Left ventricle myocardium inferior (tissue), 1 donor: ENCODE data around the gene RAB17. TPM values are rescaled to one million over a fixed set of nuclear protein-coding genes. Genes with fewer than 3 reads are reported as not detected.

Experiments used
- DNase-seq: peaks from one replicate; pipeline ENCODE4 v3.0.0-alpha.2; 2020
- H3K27ac ChIP-seq: fragments of 200-600 bp; replicated peaks from 2 replicates; pipeline ENCODE4 v1.8.0; 2021
- H3K27me3 ChIP-seq: fragments of 200-600 bp; 2 replicates; pipeline ENCODE4 v1.8.0; 2021; ENCODE audit warnings: low read depth
- H3K36me3 ChIP-seq: fragments of 200-600 bp; 2 replicates; pipeline ENCODE4 v1.8.0; 2021
- H3K4me1 ChIP-seq: fragments of 200-600 bp; 2 replicates; pipeline ENCODE4 v1.8.0; 2021
- H3K4me3 ChIP-seq: fragments of 200-600 bp; 2 replicates; pipeline ENCODE4 v1.8.0; 2021; ENCODE audit warnings: mild to moderate bottlenecking, moderate library complexity
- H3K9me3 ChIP-seq: fragments of 200-600 bp; replicated peaks from 2 replicates; pipeline ENCODE4 v1.8.0; 2021
- intact Hi-C: fragments of 100-400 bp; cut with micrococcal nuclease; formaldehyde crosslinking; loops from one replicate; pipeline ENCODE4 v1.11.0; 2022
- total RNA-seq: library from RNA; stranded (reverse); fragmentation: NEBNext Ultra II Directional; extraction: Animal tissue kit (Norgen Biotek cat#: 25700); gene quantifications from one replicate; pipeline ENCODE4 v1.2.1, GENCODE V29; 2021
- TF ChIP-seq, protein P1 (sequence below): fragments of 200-600 bp; IDR thresholded peaks from 2 replicates; pipeline ENCODE4 v1.8.0; 2021; ENCODE audit warnings: antibody characterized with exemption, mild to moderate bottlenecking, borderline replicate concordance
- donor health status: DM: no; HTN: yes; CAD: no; lungs with severe emphysema.

The RAB17 gene
- total RNA-seq, 1 donor from 2014 or later = 4.5 TPM

DNA sequence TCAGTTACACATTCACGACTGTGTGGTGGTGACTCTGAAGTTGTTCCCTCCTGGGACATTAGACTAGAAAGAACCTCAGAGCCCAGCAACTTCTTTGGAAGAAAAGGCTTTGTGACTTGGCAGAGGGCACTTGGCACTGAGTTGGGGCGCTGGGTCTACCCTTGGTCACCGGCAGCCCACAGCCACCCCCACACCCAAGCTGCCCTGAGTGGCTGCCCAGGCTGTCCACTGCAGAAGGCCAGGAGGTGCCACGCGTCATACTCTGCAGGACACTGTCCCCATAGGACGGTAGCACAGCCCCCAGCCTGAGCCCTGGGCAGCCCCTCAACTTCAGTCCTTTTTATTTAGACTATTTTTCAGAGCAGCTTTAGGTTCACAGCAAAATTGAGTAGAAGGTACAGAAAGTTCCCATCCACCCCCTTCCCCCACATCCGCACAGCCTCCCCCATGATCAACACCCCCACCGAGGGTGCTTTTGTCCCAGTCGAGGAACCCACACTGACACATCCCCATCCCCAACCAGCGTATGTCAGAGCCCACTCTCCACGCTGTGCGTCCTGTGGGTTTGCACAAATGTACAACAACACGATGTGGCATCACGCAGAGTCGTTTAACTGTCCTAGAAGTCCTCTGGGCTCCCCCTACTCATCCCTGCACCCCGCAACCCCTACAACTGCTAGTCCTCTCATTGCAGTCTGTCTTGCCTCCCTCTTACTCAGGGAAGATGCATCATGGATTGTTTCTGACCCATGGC is 23.1 kb downstream of the RAB17 start:
- Histone ChIP-seq H3K9me3 (no peaks in the 10 kb centered on the region), H3K4me3 (no peak overlapping the region), H3K4me1 (peaks cover 11% of the 10 kb centered on the region), H3K27me3 (peaks cover 18% of the 10 kb centered on the region), H3K27ac (no peak overlapping the region), H3K36me3 (no peaks in the 10 kb centered on the region)
- intact Hi-C loops = no loop called here
- TF ChIP-seq, protein P1, sequence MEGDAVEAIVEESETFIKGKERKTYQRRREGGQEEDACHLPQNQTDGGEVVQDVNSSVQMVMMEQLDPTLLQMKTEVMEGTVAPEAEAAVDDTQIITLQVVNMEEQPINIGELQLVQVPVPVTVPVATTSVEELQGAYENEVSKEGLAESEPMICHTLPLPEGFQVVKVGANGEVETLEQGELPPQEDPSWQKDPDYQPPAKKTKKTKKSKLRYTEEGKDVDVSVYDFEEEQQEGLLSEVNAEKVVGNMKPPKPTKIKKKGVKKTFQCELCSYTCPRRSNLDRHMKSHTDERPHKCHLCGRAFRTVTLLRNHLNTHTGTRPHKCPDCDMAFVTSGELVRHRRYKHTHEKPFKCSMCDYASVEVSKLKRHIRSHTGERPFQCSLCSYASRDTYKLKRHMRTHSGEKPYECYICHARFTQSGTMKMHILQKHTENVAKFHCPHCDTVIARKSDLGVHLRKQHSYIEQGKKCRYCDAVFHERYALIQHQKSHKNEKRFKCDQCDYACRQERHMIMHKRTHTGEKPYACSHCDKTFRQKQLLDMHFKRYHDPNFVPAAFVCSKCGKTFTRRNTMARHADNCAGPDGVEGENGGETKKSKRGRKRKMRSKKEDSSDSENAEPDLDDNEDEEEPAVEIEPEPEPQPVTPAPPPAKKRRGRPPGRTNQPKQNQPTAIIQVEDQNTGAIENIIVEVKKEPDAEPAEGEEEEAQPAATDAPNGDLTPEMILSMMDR = no peak
- no peak for DNase-seq

DNA sequence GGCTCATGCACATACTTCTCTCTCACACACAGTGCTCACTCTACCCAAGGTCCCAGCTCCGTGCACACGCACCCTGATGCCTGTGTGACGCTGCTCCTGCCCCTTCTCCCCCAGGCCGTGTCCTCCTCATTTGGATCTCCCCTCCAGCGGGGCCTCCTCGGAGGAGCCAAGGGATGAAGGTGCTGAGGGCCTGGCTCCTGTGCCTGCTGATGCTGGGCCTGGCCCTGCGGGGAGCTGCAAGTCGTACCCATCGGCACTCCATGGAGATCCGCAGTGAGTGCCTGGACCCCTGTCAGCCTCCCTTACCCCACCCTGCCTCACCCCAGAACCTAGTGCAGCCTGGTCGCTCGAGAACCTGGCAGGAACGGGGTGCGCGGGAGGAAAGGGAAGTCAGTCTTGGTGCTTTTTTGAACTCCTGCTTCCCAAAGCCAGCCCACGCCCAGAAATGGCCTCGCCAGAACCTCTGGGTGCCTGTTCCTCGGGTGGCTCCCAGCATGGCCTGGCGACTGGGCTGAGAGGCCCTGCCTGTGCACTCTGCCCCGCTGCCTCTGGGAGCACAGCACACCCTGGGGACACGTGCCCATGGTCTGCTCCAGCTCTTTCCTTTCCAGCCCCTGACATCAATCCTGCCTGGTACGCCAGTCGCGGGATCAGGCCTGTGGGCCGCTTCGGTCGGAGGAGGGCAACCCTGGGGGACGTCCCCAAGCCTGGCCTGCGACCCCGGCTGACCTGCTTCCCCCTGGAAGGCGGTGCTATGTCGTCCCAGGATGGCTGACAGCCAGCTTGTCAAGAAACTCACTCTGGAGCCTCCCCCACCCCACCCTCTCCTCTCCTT is 23.9 kb downstream of the RAB17 start, which contains the start of gene PRLH:
PRLH (plus strand) TSS at position 174 of the 835 bp plus-strand sequence; CDS start at position 174, 0 bp downstream.
- Histone ChIP-seq H3K27me3 (peaks cover 18% of the 10 kb centered on the region), H3K9me3 (no peaks in the 10 kb centered on the region), H3K4me1 (peaks cover 2% of the 10 kb centered on the region), H3K4me3 (no peak within 1 kb of the TSS), H3K27ac (no peak within 1 kb of the TSS), H3K36me3 (no peaks in the 10 kb centered on the region)
- TF ChIP-seq, protein P1 = no peak
- DNase-seq = no peak
- intact Hi-C loops = no loop called here

DNA sequence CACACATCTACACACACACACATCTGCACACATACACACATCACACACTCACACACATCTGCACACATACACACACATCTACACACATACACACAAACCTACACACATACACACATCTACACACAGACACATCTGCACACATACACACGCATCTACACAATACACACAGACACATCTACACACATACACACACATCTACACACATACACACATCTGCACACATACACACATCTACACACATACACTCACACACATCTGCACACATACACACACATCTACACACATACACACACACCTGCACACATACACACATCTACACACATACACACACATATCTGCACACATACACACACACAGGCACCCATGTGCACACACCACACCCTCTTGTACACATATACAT is 24.6 kb downstream of the RAB17 start:
- no peaks in the 10 kb centered on the region for H3K9me3 ChIP-seq
- DNase-seq = no peak
- H3K4me3 ChIP-seq = no peak overlapping the region
- H3K27ac ChIP-seq = no peak overlapping the region
- no peaks in the 10 kb centered on the region for H3K4me1 ChIP-seq
- H3K27me3 ChIP-seq = peaks cover 18% of the 10 kb centered on the region
- H3K36me3 ChIP-seq = no peaks in the 10 kb centered on the region
- intact Hi-C loops = no loop called here
- TF ChIP-seq, protein P1 = no peak

DNA sequence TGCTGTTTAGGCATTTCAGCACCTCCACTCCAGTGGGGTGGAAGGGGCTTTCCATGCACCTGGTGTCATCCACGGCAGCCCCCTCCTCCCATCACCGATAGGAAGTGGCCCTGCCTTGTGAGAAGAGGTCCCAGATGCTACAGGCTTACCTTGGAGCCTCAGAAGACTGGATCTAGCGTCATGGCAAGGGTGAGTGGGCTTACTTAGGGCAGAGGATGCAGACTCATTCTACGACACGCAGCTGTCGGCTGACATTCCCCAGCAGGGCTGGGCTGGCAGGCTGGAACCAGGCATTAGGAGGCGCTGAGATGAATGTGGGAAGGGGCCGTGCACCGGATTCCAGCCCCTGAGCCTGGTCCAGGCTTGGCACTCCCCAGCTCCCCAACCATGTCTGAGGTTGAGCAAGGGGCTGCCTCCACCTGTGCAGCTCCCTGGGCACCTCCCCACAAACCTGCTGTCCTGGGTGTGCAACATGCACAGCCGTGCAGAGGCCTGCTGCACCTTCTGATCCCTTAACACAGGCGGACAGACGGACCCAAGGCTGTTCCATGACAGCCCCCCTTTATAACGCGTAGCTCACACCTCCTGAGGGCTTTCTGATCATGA is 25.9 kb downstream of the RAB17 start:
- no peak for DNase-seq
- intact Hi-C loops = no loop called here
- H3K4me3 ChIP-seq = no peak overlapping the region
- peaks cover under 1% of the 10 kb centered on the region for H3K4me1 ChIP-seq
- H3K27ac ChIP-seq = no peak overlapping the region
- H3K36me3 ChIP-seq = no peaks in the 10 kb centered on the region
- H3K9me3 ChIP-seq = no peaks in the 10 kb centered on the region
- H3K27me3 ChIP-seq = peaks cover 18% of the 10 kb centered on the region
- TF ChIP-seq, protein P1 = no peak

DNA sequence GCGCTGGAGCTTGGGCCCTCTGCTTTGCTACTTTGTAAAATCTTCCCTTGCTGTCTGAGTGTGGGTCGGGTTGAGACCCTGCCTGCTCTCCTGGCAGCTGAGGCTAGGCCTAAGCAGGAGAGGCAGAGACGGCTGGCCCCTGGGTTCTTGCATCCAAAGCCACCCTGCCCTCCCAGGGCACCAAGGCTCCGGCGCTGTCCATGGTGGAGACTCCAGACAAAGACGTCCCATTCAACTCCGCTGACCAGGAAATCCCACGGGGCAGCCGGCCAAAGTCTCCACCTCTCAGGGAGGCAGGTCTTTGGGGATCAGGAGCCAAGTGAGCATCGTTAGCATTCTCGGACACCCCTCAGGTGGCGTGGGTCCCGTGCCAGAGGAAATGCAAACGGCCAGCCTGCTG is 26.7 kb downstream of the RAB17 start:
- H3K27me3 ChIP-seq = peaks cover 18% of the 10 kb centered on the region
- H3K9me3 ChIP-seq = no peaks in the 10 kb centered on the region
- no peak for DNase-seq
- H3K4me3 ChIP-seq = no peak overlapping the region
- TF ChIP-seq, protein P1 = no peak
- intact Hi-C loops = no loop called here
- H3K27ac ChIP-seq = no peak overlapping the region
- H3K4me1 ChIP-seq = peaks cover 8% of the 10 kb centered on the region
- no peaks in the 10 kb centered on the region for H3K36me3 ChIP-seq
